BLaER1 (cell line): ENCODE results near the gene NRG3.

ENCODE experiments used
- H3K27ac ChIP-seq: shearing (Covaris generic); formaldehyde crosslinking; 2 replicates; pipeline ENCODE4 v1.8.1; 2022
- H3K27me3 ChIP-seq: shearing (Covaris generic); formaldehyde crosslinking; 2 replicates; pipeline ENCODE4 v1.8.1; 2022
- H3K36me3 ChIP-seq: shearing (Covaris generic); formaldehyde crosslinking; 2 replicates; pipeline ENCODE4 v1.8.1; 2022
- H3K4me1 ChIP-seq: shearing (Covaris generic); formaldehyde crosslinking; 2 replicates; pipeline ENCODE4 v1.8.1; 2022
- H3K4me2 ChIP-seq: shearing (Covaris generic); formaldehyde crosslinking; 2 replicates; pipeline ENCODE4 v1.8.1; 2022
- H3K4me3 ChIP-seq: shearing (Covaris generic); formaldehyde crosslinking; 2 replicates; pipeline ENCODE4 v1.8.1; 2022
- H3K9ac ChIP-seq: shearing (Covaris generic); formaldehyde crosslinking; 2 replicates; pipeline ENCODE4 v1.8.1; 2022
- H3K9me3 ChIP-seq: shearing (Covaris generic); formaldehyde crosslinking; 2 replicates; pipeline ENCODE4 v1.8.1; 2022
- H4K20me1 ChIP-seq: shearing (Covaris generic); formaldehyde crosslinking; 2 replicates; pipeline ENCODE4 v1.8.1; 2022
- Cebpa-rat ChIP-seq: shearing (Covaris generic); IDR thresholded peaks from 2 replicates; pipeline ENCODE4 v1.8.1; 2022

NRG3 gene

GRCh38 chr10:82692458-82692857, 817.5 kb downstream of the NRG3 start:
- no peak overlapping the region for H3K4me3 ChIP-seq
- H3K36me3 ChIP-seq = peaks cover 31% of the 10 kb centered on the region
- H3K4me2 ChIP-seq = no peak overlapping the region
- no peaks in the 10 kb centered on the region for H4K20me1 ChIP-seq
- H3K9me3 ChIP-seq = peaks cover 39% of the 10 kb centered on the region
- H3K9ac ChIP-seq = no peak overlapping the region
- no peaks in the 10 kb centered on the region for H3K27me3 ChIP-seq
- no peak overlapping the region for H3K27ac ChIP-seq
- H3K4me1 ChIP-seq = peaks cover 5% of the 10 kb centered on the region; the same call in 1 of the 2 replicates
- TF ChIP-seq Cebpa-rat = no peak

GRCh38 chr10:82721831-82722230, 846.8 kb downstream of the NRG3 start:
- Histone ChIP-seq H3K9me3 (peaks cover 20% of the 10 kb centered on the region; the same call in 1 of the 2 replicates), H3K27ac (no peak overlapping the region), H3K4me1 (no peaks in the 10 kb centered on the region), H3K36me3 (peaks cover 9% of the 10 kb centered on the region; the same call in 1 of the 2 replicates), H3K4me3 (no peak overlapping the region), H3K27me3 (no peaks in the 10 kb centered on the region), H4K20me1 (no peaks in the 10 kb centered on the region), H3K4me2 (no peak overlapping the region), H3K9ac (no peak overlapping the region)
- no peak for TF ChIP-seq Cebpa-rat

- peaks cover 11% of the 10 kb centered on the region; the same call in 1 of the 2 replicates for H3K36me3 ChIP-seq
- no peak overlapping the region for H3K4me3 ChIP-seq
- TF ChIP-seq Cebpa-rat = no peak
- H3K9ac ChIP-seq = no peak overlapping the region
- peaks cover 24% of the 10 kb centered on the region for H3K9me3 ChIP-seq
- H3K4me2 ChIP-seq = no peak overlapping the region
- H3K27ac ChIP-seq = no peak overlapping the region
- no peaks in the 10 kb centered on the region for H3K4me1 ChIP-seq
- no peaks in the 10 kb centered on the region for H3K27me3 ChIP-seq
- no peaks in the 10 kb centered on the region for H4K20me1 ChIP-seq
These were observed 847.3 kb downstream of the NRG3 start for GRCh38 chr10:82722273-82722672.

- Histone ChIP-seq H3K4me3 (no peak overlapping the region), H3K36me3 (no peaks in the 10 kb centered on the region), H3K27me3 (no peaks in the 10 kb centered on the region), H3K9me3 (no peaks in the 10 kb centered on the region), H3K9ac (no peak overlapping the region), H3K4me1 (peaks cover 13% of the 10 kb centered on the region; the same call in 1 of the 2 replicates), H4K20me1 (no peaks in the 10 kb centered on the region), H3K4me2 (peak overlapping the region; percentile 62), H3K27ac (no peak overlapping the region)
- TF ChIP-seq Cebpa-rat = no peak
These were observed 861.3 kb downstream of the NRG3 start for GRCh38 chr10:82736305-82736704.

GRCh38 chr10:82737549-82737948, 862.6 kb downstream of the NRG3 start:
- Histone ChIP-seq H3K9me3 (no peaks in the 10 kb centered on the region), H3K4me1 (peaks cover 13% of the 10 kb centered on the region; the same call in 1 of the 2 replicates), H3K36me3 (no peaks in the 10 kb centered on the region), H3K27me3 (no peaks in the 10 kb centered on the region), H3K4me3 (no peak overlapping the region), H4K20me1 (no peaks in the 10 kb centered on the region), H3K4me2 (no peak overlapping the region), H3K27ac (no peak overlapping the region), H3K9ac (no peak overlapping the region)
- TF ChIP-seq Cebpa-rat = no peak

- H3K27me3 ChIP-seq = no peaks in the 10 kb centered on the region
- TF ChIP-seq Cebpa-rat = no peak
These were observed 863.6 kb downstream of the NRG3 start for GRCh38 chr10:82738592-82738991.

GRCh38 chr10:82742478-82742877, 867.5 kb downstream of the NRG3 start:
- no peaks in the 10 kb centered on the region for H4K20me1 ChIP-seq
- no peak overlapping the region for H3K4me2 ChIP-seq
- no peak overlapping the region for H3K4me3 ChIP-seq
- H3K9me3 ChIP-seq = no peaks in the 10 kb centered on the region
- no peak overlapping the region for H3K27ac ChIP-seq
- no peaks in the 10 kb centered on the region for H3K4me1 ChIP-seq
- H3K27me3 ChIP-seq = no peaks in the 10 kb centered on the region
- no peak overlapping the region for H3K9ac ChIP-seq
- peaks cover 10% of the 10 kb centered on the region; the same call in 1 of the 2 replicates for H3K36me3 ChIP-seq
- no peak for TF ChIP-seq Cebpa-rat

More at GRCh38 chr10:82738592-82738991, 863.6 kb downstream of the NRG3 start:
- no peaks in the 10 kb centered on the region for H3K9me3 ChIP-seq
- H3K4me1 ChIP-seq = peaks cover 13% of the 10 kb centered on the region; the same call in 1 of the 2 replicates
- H3K4me3 ChIP-seq = no peak overlapping the region
- no peak overlapping the region for H3K27ac ChIP-seq
- H3K9ac ChIP-seq = no peak overlapping the region
- H3K4me2 ChIP-seq = no peak overlapping the region
- no peaks in the 10 kb centered on the region for H4K20me1 ChIP-seq
- peaks cover 9% of the 10 kb centered on the region; the same call in 1 of the 2 replicates for H3K36me3 ChIP-seq

GRCh38 chr10:82742898-82743297, 867.9 kb downstream of the NRG3 start:
- H3K9ac ChIP-seq = no peak overlapping the region

GRCh38 chr10:82750538-82750937, 875.5 kb downstream of the NRG3 start:
- no peaks in the 10 kb centered on the region for H3K36me3 ChIP-seq
- H3K9ac ChIP-seq = no peak overlapping the region
- H3K9me3 ChIP-seq = no peaks in the 10 kb centered on the region
- TF ChIP-seq Cebpa-rat = no peak
- H3K4me3 ChIP-seq = no peak overlapping the region
- no peaks in the 10 kb centered on the region for H3K4me1 ChIP-seq
- no peaks in the 10 kb centered on the region for H3K27me3 ChIP-seq
- H3K27ac ChIP-seq = no peak overlapping the region
- no peak overlapping the region for H3K4me2 ChIP-seq
- H4K20me1 ChIP-seq = no peaks in the 10 kb centered on the region

More at GRCh38 chr10:82742898-82743297, 867.9 kb downstream of the NRG3 start:
- Histone ChIP-seq H3K27ac (no peak overlapping the region), H3K9me3 (no peaks in the 10 kb centered on the region), H3K36me3 (peaks cover 10% of the 10 kb centered on the region; the same call in 1 of the 2 replicates), H3K4me3 (no peak overlapping the region), H3K4me2 (no peak overlapping the region), H3K4me1 (no peaks in the 10 kb centered on the region), H3K27me3 (no peaks in the 10 kb centered on the region), H4K20me1 (no peaks in the 10 kb centered on the region)
- TF ChIP-seq Cebpa-rat = no peak

GRCh38 chr10:82757397-82757796, 882.4 kb downstream of the NRG3 start:
- no peak overlapping the region for H3K4me2 ChIP-seq
- H3K36me3 ChIP-seq = no peaks in the 10 kb centered on the region
- H3K4me3 ChIP-seq = no peak overlapping the region
- H3K27me3 ChIP-seq = no peaks in the 10 kb centered on the region
- no peak for TF ChIP-seq Cebpa-rat
- no peaks in the 10 kb centered on the region for H3K9me3 ChIP-seq
- H3K27ac ChIP-seq = no peak overlapping the region
- no peak overlapping the region for H3K9ac ChIP-seq
- peaks cover 4% of the 10 kb centered on the region; the same call in 1 of the 2 replicates for H3K4me1 ChIP-seq
- H4K20me1 ChIP-seq = no peaks in the 10 kb centered on the region

- Histone ChIP-seq H3K4me3 (no peak overlapping the region), H3K27ac (no peak overlapping the region), H3K9me3 (peaks cover 4% of the 10 kb centered on the region), H3K36me3 (no peaks in the 10 kb centered on the region), H4K20me1 (no peaks in the 10 kb centered on the region), H3K4me1 (peaks cover 4% of the 10 kb centered on the region; the same call in 1 of the 2 replicates), H3K27me3 (no peaks in the 10 kb centered on the region), H3K9ac (no peak overlapping the region), H3K4me2 (no peak overlapping the region)
- no peak for TF ChIP-seq Cebpa-rat
These were observed 882.9 kb downstream of the NRG3 start for GRCh38 chr10:82757901-82758300.
